ENCODE results near the gene FOXM1. TPM values are rescaled to one million over a fixed set of nuclear protein-coding genes. Genes with fewer than 3 reads are reported as not detected.

Gene FOXM1
- total RNA-seq, 4 donors from 2014 or later: 0.09 to 4.3 (median 0.50) TPM

- ATAC-seq (ENCODE audit: low FRiP score): no peak
- TF ChIP-seq CTCF (IDR thresholded peaks at IDR 0.05): no peak
- DNase-seq (ENCODE audit: low spot score): no peak
Measured at GRCh38 chr12:2912216-2912575, 35.2 kb upstream of the FOXM1 start.

DNA sequence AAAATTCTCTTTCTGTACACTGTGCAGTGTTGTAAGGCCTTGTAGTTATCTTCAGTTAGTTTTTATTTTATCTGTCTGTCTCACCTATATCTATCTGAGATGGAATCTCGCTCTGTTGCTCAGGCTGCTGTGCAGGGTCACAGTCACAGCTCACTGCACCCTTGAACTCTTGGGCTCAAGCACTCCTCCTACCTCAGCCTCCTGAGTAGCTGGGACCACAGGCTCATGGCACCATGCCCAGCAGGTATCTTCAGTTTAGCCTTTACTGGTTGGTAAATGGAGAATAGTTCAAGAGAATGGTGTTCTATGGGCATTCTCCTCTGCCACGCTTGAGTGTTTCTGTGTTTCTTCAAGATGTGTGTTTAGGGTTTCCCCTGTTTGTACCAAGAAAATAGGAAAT, 27.3 kb upstream of the FOXM1 start:
- DNase-seq (ENCODE audit: low spot score) (no peak), ATAC-seq (ENCODE audit: low FRiP score) (no peak)
- no peak for TF ChIP-seq CTCF (IDR thresholded peaks at IDR 0.05)

DNA sequence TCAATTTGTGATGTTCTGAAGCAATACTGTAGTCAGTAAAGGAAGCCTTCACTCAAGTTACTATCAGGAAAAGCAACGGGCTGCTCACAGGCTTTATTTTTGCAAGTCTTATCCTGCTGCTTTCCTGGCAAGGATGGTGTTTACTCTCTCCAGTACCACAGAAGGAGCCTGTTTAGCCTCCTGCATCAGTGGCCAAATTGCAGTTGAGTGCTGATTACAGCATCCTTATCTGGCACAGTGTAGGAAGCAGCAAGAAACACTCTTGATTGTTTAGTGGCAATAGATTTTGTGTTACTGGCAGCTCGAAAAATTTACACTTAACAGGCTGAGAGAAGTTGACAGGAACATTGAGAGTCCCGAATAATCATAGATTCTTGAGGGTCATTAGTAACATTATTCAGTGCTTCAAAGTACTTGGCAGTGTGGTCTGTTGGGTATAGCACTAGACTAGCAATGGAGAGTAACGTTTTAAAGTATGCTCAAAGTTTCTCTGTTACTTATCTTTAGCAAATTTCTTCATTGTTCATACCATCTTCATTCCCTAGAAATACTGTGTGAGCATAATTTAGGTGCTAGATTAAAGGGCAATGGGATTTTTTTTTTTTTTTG, 25.4 kb upstream of the FOXM1 start:
- DNase-seq (ENCODE audit: low spot score) (no peak), ATAC-seq (ENCODE audit: low FRiP score) (no peak)
- no peak for TF ChIP-seq CTCF (IDR thresholded peaks at IDR 0.05)

DNA sequence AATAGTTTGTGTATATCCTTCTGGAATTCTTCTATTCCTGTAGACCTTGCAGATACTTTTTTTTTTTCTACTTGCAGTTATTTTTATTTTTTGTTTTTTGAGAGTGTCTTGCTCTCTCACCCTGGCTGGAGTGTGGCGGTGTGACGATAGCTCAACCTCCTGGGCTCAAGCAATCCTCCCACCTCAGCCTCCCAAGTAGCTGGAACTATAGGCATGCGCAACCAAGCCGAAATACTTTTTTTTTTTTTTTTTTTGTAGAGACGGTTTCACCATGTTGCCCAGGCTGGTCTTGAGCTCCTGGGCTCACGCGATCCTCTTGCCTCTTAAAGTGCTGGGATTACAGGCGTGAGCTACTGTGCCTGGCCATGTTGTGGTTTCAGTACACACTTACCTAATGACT, 23.7 kb upstream of the FOXM1 start:
- no peak for TF ChIP-seq CTCF (IDR thresholded peaks at IDR 0.05)
- ATAC-seq (ENCODE audit: low FRiP score) (no peak), DNase-seq (ENCODE audit: low spot score) (no peak)

DNA sequence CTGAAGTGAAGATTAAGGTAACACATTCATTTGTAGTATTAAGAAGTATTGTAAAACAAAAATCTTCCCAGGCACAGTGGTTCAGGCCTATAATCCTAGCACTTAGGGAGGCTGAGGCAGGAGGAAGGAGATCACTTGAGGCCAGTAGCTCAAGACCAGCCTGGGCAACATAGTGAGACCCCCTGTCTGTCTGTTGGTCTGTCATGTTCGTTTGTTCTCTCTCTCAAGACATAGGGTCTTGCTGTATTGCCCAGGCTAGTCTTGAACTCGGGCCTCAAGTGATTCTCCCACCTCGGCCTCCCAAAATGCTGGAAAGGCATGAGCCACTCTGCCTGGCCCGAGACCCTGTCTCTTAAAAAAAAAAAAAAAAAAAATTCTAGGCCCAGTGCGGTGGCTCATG, 20.4 kb upstream of the FOXM1 start:
- ATAC-seq (ENCODE audit: low FRiP score) (no peak), DNase-seq (ENCODE audit: low spot score) (no peak)
- no peak for TF ChIP-seq CTCF (IDR thresholded peaks at IDR 0.05)

DNA sequence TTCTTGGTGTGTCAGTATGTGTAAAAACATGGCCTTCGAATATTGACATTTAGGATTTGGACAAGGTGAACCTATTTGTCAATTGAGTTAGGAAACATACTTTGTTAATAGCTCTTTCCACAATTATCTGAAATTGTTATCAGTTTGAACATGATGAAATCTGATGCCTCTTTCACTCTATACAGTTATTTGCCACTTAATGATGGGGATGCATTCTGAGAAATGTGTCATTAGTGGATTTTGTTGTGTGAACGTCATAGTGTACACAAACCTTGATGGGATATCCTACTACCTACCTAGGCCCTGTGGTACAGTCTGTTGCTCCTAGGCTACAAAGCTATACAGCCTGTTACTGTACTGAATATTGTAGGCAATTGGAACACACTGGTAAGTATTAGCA, 18.5 kb upstream of the FOXM1 start:
- ATAC-seq (ENCODE audit: low FRiP score) (no peak), DNase-seq (ENCODE audit: low spot score) (no peak)
- no peak for TF ChIP-seq CTCF (IDR thresholded peaks at IDR 0.05)

DNA sequence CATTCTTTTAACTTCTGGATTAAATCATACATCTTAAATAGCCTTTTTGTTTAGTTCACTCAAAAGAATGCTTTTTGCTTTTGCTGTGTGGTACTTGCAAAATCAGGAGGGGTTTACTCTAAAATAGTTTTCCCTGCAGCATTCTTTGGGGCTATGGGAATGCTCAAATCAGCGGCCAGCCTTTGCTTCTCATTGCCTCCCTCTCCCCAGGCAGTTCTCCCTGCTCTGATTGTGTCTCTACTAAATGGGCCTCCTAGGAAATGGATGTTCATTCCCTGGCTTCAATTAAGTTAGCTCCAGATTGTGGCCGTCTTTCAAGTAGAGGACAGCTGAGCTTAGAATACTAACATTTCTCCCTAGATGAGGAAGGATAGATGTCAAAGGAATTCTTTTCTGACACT, 18.1 kb upstream of the FOXM1 start:
- DNase-seq (ENCODE audit: low spot score) (no peak), ATAC-seq (ENCODE audit: low FRiP score) (no peak)
- no peak for TF ChIP-seq CTCF (IDR thresholded peaks at IDR 0.05)
